ENCODE measurements around the gene SAMD9L. TPM values are rescaled to one million over a fixed set of nuclear protein-coding genes. Genes with fewer than 3 reads are reported as not detected.

SAMD9L gene
- total and polyA plus RNA-seq, 2 of the 4 experiments (the other 2 are of a cell fraction), result 1.9 to 4.1 TPM

- no peak overlapping the region for H2BK15ac ChIP-seq (ENCODE audit: low read depth, low read length)
- H2AFZ ChIP-seq (replicated peaks; ENCODE audit: low read length, poor library complexity), result no peak overlapping the region
- H2AK9ac ChIP-seq (replicated peaks; ENCODE audit: low read depth, low read length, poor library complexity), result peak overlapping the region; percentile 76
- no peak overlapping the region for H3K56ac ChIP-seq (ENCODE audit: extremely low read depth, insufficient read depth, low read length)
- no peaks in the 10 kb centered on the region for H4K20me1 ChIP-seq (ENCODE audit: insufficient read depth, low read length)
- in situ Hi-C loops (cut with MboI; ENCODE audit: low sequenced_read_pairs), result no loop called here
- ChIA-PET CTCF (no interaction called here), POLR2A (ENCODE audit: unreplicated experiment) (no interaction called here)
- intact Hi-C loops (cut with micrococcal nuclease), result no loop called here
- no peak for ATAC-seq (ENCODE audit: low read depth)
- H2BK20ac ChIP-seq (ENCODE audit: low read depth, low read length), result no peak overlapping the region
- H2BK120ac ChIP-seq (ENCODE audit: low read depth, low read length), result no peak overlapping the region
- TF ChIP-seq RFX5 (IDR thresholded peaks at IDR 0.05; ENCODE audit: low read depth, low read length), result no peak
- TF ChIP-seq ELK1 (IDR thresholded peaks at IDR 0.05; ENCODE audit: borderline replicate concordance, low read depth, low read length), result no peak
- H3K9me3 ChIP-seq (ENCODE audit: control insufficient read depth, insufficient read depth, low read length), result peaks cover 3% of the 10 kb centered on the region; the same call in 1 of the 2 replicates
- no peaks in the 10 kb centered on the region; the same call in 1 of the 2 replicates for H3K27me3 ChIP-seq (ENCODE audit: control insufficient read depth, insufficient read depth, low read length)
- no peak overlapping the region for H3K4me2 ChIP-seq (ENCODE audit: low read depth, low read length)
- BruUV-seq (replicated peaks), result no TSS peak
- H3K9ac ChIP-seq (ENCODE audit: low read depth, low read length), result no peak overlapping the region
- no peak overlapping the region for H4K8ac ChIP-seq (ENCODE audit: low read depth in 2 of 2, low read length in 2 of 2)
- no CpG with 5 or more reads among the region's 3 CpGs for WGBS, 2 experiments (ENCODE audit: extremely low coverage in 2 of 2, insufficient read length in 1 of 2)
- H3K23ac ChIP-seq (ENCODE audit: low read depth, low read length), result no peak overlapping the region
- no peak overlapping the region for H3K27ac ChIP-seq (ENCODE audit: insufficient read depth, low read length)
- no peak overlapping the region for H3K18ac ChIP-seq (ENCODE audit: low read depth, low read length)
- no peak for DNase-seq
- dilution Hi-C loops (cut with HindIII; ENCODE audit: low sequenced_read_pairs, unreplicated experiment), result no loop called here
- H3K4me1 ChIP-seq (ENCODE audit: control insufficient read depth, insufficient read depth, low read length), result no peaks in the 10 kb centered on the region; the same call in 1 of the 2 replicates
- no peak overlapping the region for H3K14ac ChIP-seq (replicated peaks; ENCODE audit: low read depth, low read length)
- H3K4me3 ChIP-seq (ENCODE audit: insufficient read depth, low read depth, low read length), result no peak overlapping the region
- no peaks in the 10 kb centered on the region for H3K79me1 ChIP-seq (ENCODE audit: low read depth in 1 of 2, low read length in 2 of 2)
- H3K9me1 ChIP-seq (ENCODE audit: insufficient read depth, low read length), result no peaks in the 10 kb centered on the region
- H4K5ac ChIP-seq (ENCODE audit: low read depth, low read length), result no peak overlapping the region
- H4K91ac ChIP-seq (ENCODE audit: insufficient read depth, low read depth, low read length), result no peak overlapping the region
- no peak overlapping the region for H2BK5ac ChIP-seq (ENCODE audit: low read depth, low read length, poor library complexity, severe bottlenecking)
- H2AK5ac ChIP-seq (ENCODE audit: low read depth, low read length), result no peak overlapping the region
- no peaks in the 10 kb centered on the region for H3K36me3 ChIP-seq (ENCODE audit: control insufficient read depth, insufficient read depth, low read length)
- no peak overlapping the region for H3K4ac ChIP-seq (ENCODE audit: low read depth, low read length)
These were observed 13.1 kb upstream of the SAMD9L start for GRCh38 chr7:93161181-93161762.

All from IMR-90 (cell line).